ENCODE data around the gene TAPBPL.

- TF ChIP-seq CREB1 (IDR thresholded peaks at IDR 0.05; ENCODE audit: low read depth) (peak; percentile 18; the same call in 1 of the 2 replicates), TAF1 (IDR thresholded peaks at IDR 0.05; ENCODE audit: low read depth) (no peak), TEAD4 (IDR thresholded peaks at IDR 0.05) (peak; percentile 86), YY1 (IDR thresholded peaks at IDR 0.05; ENCODE audit: low read depth) (no peak)
These were observed 21.5 kb upstream of the TAPBPL start for GRCh38 chr12:6430124-6430989.

Measured in Ishikawa (cell line).